Mesenteric fat pad (tissue), 1 donor: ENCODE measurements around the gene IKZF1. TPM values are rescaled to one million over a fixed set of nuclear protein-coding genes. Genes with fewer than 3 reads are reported as not detected.
"Not testable (repeated sequence)": the region's sequence is repeated elsewhere in the genome, so short reads cannot be mapped to it uniquely, and the experiment has no call there.

ENCODE experiments used
- DNase-seq: peaks from one replicate; pipeline ENCODE4 v3.0.0-alpha.2; 2020; ENCODE audit warnings: low spot score
- total RNA-seq: library from RNA; stranded (reverse); fragmentation: NEBNext Ultra II Directional; extraction: Animal tissue kit (Norgen Biotek cat#: 25700); gene quantifications from one replicate; pipeline ENCODE4 v1.2.1, GENCODE V29; 2021
- donor health status: DM: yes; HTN: yes; CAD: no.

Gene IKZF1
- total RNA-seq, 1 donor from 2014 or later: 22.0 TPM

DNA sequence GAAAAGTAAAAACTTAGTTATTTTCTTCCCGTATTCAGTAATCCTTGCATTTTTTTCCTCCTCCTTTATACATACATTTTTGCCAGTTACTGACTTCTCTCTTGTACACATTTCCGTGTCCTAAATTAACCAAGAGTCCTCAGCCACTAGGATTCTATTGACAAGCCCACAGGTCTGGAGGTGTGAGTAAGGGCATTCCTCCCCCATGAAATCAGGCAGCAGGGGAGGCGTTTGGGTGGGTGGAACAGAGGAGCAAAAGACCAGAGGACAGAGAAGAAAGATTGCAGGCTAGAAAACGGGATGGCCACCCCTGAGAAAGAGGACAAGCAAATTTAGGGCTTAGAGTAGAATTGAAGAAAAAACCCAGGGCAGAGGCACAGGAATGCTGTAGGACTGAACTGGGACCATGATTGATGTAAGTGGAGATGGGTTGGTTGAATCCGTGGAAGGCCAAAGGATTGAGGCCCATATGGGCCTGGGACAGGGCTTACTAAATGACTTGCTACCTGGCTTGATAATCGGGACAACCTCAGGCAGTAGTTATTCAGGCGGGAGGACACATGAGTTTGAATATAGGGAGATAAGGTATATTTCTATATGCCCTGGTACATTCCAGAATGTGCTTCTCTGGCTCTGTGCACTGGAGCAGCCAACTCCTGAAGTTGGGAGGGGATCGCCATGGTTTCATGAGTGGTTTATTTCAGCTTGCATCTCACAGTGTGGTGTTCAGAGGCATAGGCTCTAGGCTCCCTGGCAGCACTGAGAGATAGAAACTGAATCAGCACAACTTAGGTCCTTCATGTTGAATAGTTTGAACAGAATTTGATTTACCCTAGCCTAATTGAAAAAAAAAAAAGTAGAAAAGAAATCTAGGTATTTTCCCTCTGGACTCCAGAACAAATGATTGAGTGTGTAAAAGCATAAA, 28.0 kb downstream of the IKZF1 start:
- DNase-seq: no peak

DNA sequence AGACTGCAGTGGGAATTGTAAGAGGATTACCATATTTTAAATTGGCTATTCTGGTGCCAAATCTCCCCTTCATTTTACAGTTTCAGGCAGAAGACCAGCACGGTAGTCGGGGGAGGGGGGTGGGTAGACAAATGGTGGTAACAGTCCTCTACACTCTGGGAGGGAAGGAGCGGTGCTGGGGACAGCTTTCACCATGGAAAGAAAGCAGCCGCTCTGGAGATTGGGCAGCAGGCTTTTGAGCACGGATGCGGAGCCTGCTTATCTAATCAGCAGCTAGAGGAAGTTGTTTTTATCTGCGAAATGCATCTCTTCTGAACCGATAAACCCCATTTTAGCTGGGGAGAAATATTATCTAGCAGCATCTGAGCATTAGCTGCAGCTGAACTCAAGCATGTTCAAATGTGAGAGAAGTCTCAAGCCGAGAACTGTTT, 28.7 kb downstream of the IKZF1 start:
- DNase-seq: no peak

DNA sequence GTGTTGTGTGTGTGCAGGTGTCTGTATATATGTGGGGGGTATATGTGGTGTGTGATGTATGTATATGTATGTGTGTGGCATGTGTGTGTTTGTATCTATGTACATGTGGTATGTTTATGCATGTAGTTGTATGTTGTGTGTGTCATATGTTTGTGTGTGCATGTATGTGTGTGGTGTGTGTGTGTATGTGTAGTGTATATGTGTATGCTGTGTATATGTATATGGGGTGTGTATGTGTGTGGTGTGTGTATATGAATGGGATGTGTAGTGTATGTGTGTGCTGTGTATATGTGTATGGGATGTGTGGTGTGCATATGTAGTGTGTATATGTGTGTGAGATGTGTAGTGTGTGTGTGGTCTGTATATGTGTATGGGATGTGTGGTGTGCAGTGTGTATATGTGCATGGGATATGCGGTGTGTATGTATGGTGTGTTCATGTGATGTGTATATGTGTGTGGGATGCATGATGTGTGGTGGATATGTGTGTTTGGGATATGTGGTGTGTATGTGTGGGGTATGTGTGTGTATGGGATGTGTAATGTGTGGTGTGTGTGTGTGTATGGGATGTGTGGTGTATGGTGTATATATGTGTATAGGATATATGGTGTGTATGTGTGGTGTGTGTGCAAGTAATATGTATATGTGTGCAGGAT, 30.0 kb downstream of the IKZF1 start:
- DNase-seq: no peak

- DNase-seq: no peak
These were observed 30.8 kb downstream of the IKZF1 start for GRCh38 chr7:50335230-50335794.

GRCh38 chr7:50335795-50336754, 31.6 kb downstream of the IKZF1 start:
- no peak for DNase-seq

DNA sequence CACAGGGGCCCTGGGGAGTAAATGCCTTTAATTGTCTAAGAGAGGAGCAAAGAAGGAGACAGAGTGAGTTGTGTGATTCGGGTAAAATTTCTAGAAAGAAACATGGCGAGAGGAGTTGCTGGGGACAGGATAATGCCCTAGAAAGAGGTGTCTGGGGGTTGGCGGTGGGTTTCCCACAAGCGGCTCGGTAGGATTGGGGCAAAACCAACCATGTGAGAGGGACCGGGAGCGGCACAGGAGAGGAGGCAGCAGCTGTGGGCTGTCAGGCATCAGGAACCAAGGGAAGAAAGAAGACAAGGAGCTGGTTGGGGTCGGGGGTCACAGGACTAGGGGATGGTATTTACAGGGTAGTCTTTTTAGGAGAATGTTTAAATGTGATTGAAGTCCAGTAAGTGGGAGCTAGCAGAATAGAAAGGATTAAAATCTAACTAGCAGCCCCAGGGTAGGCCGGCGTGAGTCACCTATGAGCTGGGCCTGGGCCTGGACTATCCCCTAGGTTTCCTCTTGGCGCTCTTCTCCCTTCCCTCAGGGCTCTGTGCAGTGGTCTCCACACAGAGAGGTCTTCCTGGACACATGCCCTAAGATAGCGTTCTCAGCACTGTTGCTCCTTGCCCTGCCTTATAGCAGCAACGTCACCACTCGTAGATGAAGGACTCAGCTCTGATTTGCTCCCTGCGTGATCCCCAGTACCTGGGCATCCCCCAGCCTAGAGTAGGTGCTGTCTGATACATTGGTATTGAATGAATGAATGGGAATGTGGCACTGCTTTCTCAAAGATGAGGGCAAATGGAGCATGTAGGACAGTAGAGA, 32.6 kb downstream of the IKZF1 start:
- no peak for DNase-seq

- DNase-seq: not testable (repeated sequence)
These were observed 35.0 kb downstream of the IKZF1 start for GRCh38 chr7:50339472-50339871.

- no peak for DNase-seq
These were observed 35.5 kb downstream of the IKZF1 start for GRCh38 chr7:50339990-50340500.

- DNase-seq: no peak
These were observed 37.2 kb downstream of the IKZF1 start for GRCh38 chr7:50341724-50342123.

GRCh38 chr7:50342616-50343114, 38.1 kb downstream of the IKZF1 start:
- DNase-seq: no peak

DNA sequence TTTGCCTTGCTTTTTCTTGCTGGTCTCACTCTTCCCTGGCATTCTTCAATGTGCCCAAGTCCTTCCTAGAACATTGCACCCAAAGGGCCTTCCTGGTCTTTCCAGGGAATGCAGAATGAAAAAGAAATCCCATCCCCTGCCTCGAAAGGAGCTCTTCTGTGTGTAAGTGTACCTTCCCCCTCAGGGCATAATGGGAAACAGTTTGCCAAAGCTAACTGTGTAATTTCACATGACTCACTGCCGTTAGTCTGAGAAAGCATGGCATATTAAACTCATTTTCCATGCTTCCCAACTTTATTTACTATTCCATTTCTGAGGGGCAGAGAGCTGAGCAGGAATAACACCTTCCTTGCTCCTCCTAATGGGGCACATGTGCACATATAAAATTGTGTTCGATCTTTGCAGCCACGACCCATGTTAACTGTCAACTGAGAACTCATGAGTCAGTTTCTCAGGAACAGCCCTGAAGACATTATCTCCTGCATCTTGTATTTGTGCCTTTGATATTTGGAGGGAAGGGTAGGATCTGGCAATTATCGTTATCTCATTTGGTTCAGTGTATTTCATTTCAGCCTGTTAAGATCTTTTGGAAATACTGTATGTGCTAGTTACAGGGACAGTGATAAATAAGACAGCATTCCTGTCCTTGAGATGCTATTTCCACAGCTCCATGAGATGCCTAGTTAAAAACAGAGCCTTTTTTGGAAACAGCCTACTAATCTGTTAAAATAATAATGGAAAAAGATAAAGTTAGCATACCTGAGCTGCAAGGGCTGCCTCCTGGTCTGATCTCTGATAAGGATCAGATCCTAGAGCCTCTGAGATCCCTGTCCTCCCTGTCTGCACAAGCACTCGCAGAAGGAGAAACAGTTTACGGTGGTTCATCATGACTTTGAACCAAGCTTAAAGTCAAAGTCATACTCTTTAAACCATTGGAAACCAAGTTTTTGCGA, 42.3 kb downstream of the IKZF1 start:
- DNase-seq: no peak

GRCh38 chr7:50347693-50348092, 43.2 kb downstream of the IKZF1 start:
- DNase-seq: no peak

DNA sequence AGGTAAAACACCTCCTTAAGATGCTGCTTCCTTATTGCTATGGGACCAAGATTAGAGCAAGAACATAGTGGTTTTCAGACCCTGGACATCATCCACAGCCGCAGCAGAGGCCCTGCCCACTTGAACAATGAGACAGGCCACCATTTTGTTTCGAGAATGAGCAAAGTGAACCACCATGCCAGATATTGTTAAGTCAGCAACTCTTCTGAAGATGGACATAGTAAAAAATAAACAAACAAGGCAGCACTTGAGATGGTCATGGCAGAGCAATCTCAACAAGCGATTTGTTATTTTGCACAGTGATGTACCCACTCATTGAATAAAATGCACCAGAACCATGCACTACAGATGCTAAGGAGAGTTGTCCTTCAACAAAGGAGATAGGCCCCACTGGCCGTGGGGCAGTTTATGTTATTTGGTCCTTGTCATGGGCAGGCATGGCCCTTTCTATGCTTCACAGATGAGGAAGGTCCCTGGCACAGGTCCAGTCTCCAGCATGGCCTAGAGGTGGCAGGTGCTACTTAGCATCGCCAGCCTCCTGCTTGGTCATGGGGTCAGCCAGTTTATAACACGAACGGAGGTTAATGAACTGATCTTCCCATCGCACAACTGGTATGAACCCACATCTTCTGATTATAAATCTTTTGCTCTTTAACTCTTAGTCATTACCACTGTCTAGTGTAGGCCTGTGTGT, 44.1 kb downstream of the IKZF1 start:
- no peak for DNase-seq

DNA sequence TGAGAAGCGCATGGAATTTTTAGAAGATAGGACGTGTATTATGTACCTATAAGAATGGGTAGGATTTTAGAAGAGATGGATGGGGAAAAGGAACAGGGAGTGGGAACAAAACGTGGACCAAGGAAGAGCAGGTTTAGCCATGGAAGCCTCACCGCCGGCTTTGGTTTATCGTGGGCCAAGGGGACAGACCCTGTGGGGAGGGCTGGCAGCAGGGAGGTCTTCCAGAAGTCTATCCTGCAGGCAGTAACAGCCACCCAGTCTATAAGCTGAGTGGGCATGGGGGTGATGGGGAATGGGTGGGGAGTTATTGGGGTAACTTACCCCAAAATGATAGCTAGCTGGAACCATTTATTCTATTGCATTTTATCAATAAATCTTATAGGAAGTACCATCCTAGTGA, 44.9 kb downstream of the IKZF1 start:
- no peak for DNase-seq

GRCh38 chr7:50349963-50350944, 45.7 kb downstream of the IKZF1 start:
- no peak for DNase-seq

- DNase-seq: no peak
These were observed 46.8 kb downstream of the IKZF1 start for GRCh38 chr7:50351267-50351666.

GRCh38 chr7:50352282-50352681, 47.8 kb downstream of the IKZF1 start:
- no peak for DNase-seq
